Astrocyte of the spinal cord (primary cell): ENCODE data around the gene MYH2.

ENCODE experiments used
- DNase-seq: peaks from one replicate; pipeline ENCODE4 v3.0.0; 2011; ENCODE audit warnings: low read depth, low spot score
- H3K4me3 ChIP-seq: 2 replicates; pipeline ENCODE4 v1.5.1; 2011; ENCODE audit warnings: low read depth, mild to moderate bottlenecking, low read length, moderate library complexity
- in situ Hi-C: cut with HindIII; loops from 2 replicates; pipeline ENCODE4 v1.10.0; 2017; ENCODE audit warnings: low sequenced_read_pairs
- TF ChIP-seq, protein P1 (sequence below): IDR thresholded peaks from 2 replicates; pipeline ENCODE4 v1.5.1; 2012; ENCODE audit warnings: low read depth, mild to moderate bottlenecking, low read length, inconsistent platforms

MYH2 gene

GRCh38 chr17:10549096-10549842 lies at the start of gene MYH2:
MYH2 (minus strand) TSS chr17:10549658; CDS start chr17:10547920, 1,738 bp downstream.
- no peak within 1 kb of the TSS for H3K4me3 ChIP-seq
- in situ Hi-C loops, result no loop called here
- DNase-seq, result no peak
- TF ChIP-seq, protein P1, sequence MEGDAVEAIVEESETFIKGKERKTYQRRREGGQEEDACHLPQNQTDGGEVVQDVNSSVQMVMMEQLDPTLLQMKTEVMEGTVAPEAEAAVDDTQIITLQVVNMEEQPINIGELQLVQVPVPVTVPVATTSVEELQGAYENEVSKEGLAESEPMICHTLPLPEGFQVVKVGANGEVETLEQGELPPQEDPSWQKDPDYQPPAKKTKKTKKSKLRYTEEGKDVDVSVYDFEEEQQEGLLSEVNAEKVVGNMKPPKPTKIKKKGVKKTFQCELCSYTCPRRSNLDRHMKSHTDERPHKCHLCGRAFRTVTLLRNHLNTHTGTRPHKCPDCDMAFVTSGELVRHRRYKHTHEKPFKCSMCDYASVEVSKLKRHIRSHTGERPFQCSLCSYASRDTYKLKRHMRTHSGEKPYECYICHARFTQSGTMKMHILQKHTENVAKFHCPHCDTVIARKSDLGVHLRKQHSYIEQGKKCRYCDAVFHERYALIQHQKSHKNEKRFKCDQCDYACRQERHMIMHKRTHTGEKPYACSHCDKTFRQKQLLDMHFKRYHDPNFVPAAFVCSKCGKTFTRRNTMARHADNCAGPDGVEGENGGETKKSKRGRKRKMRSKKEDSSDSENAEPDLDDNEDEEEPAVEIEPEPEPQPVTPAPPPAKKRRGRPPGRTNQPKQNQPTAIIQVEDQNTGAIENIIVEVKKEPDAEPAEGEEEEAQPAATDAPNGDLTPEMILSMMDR, result no peak

DNA sequence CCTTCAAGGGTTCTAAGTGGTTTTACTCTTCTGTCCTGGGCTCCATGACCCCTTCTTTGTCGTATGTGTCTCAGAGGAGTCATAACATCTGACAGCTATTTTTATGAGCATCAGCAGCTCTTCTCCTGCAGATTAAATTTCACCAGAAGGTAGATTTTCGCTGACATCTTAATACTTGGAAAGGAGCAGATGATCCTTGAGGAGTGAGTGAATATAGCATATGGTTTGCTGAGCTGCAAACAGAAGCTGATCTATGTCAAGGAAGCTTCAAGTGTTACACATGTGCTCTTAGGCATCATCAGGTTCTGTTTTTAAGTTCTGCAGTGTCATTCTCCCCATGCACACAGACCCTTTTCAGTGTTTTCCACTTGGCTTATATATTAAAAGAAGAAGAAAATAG lies 49.2 kb upstream of the MYH2 start:
- DNase-seq, result no peak
- in situ Hi-C loops, result no loop called here
- TF ChIP-seq, protein P1, result no peak
- no peak overlapping the region for H3K4me3 ChIP-seq

DNA sequence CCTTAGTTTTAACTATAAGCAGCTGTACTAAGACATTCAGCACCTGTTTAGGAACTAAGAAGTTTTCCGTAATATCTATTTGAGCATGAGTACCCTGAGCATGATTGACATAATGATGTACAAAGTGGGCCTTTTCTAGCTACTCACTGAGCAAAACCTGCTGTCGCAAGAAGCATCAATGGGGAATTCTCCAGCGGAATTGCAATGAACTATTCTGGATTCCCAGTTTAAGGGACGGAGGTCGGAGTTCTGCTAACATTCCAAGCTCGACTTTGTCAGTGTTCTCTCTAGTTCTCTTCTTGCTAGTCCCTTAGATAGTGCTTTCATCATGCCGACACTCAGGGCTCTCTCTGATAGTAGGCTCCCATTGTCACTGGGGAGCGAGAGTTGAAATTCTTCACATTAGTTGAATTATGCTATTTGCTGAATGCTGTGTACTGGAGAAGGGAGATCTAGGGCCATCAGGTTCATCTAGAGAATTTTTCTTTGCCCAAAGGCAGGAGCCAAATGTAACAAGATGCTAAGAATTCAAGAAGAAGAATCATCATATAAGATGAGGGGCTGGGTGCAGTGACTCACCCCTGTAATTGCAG lies 40.2 kb upstream of the MYH2 start:
- no peak for DNase-seq
- no peak overlapping the region for H3K4me3 ChIP-seq
- TF ChIP-seq, protein P1, result no peak
- in situ Hi-C loops, result no loop called here

DNA sequence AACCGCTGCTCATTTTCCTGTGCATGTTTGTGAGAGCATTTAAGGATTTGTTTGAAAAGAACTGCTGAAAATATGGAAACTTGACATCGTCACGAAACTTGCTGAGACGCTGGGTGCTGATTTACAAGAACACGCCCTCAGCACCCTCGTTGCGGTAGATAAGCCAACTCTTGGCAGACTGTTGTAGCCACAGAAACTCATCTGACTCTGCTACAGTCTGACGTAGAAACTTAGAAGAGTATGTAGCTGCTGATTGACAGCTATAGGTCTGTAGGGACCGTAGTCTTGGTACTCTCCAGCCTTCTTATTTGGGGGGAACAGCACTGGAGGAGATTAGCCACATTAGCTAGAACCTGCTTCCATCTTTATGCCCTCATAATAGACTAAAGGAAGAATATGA lies 36.1 kb upstream of the MYH2 start:
- in situ Hi-C loops, result no loop called here
- H3K4me3 ChIP-seq, result no peak overlapping the region
- TF ChIP-seq, protein P1, result no peak
- DNase-seq, result no peak

- H3K4me3 ChIP-seq, result no peak overlapping the region
- in situ Hi-C loops, result no loop called here
- DNase-seq, result no peak
- TF ChIP-seq, protein P1, result no peak
Observed at GRCh38 chr17:10583834-10584233, 34.4 kb upstream of the MYH2 start.

GRCh38 chr17:10579270-10579669 lies 29.8 kb upstream of the MYH2 start:
- in situ Hi-C loops, result no loop called here
- TF ChIP-seq, protein P1, result no peak

More at GRCh38 chr17:10579270-10579669, 29.8 kb upstream of the MYH2 start:
- DNase-seq, result no peak
- H3K4me3 ChIP-seq, result no peak overlapping the region
